Jurkat, Clone E6-1 (cell line): ENCODE measurements around the gene OR56A3. TPM values are rescaled to one million over a fixed set of nuclear protein-coding genes. Genes with fewer than 3 reads are reported as not detected.
"Not testable (repeated sequence)": the region's sequence is repeated elsewhere in the genome, so short reads cannot be mapped to it uniquely, and the experiment has no call there.

Experiments used
- DNase-seq: peaks from one replicate; pipeline ENCODE4 v3.0.0-alpha.2; 2011; ENCODE audit warnings: low read depth, low spot score
- H3K4me3 ChIP-seq: 2 replicates; pipeline ENCODE4 v1.5.1; 2011; ENCODE audit warnings: mild to moderate bottlenecking, low read length, control low read depth, moderate library complexity
- polyA plus RNA-seq: library from polyadenylated mRNA; unstranded; fragments of >200 nt; gene quantifications from one replicate; pipeline ENCODE4 v1.2.1, GENCODE V29; 2012; ENCODE audit warnings: missing spikeins; ENCODE audit not compliant: insufficient read length, insufficient read depth

The OR56A3 gene, protein sequence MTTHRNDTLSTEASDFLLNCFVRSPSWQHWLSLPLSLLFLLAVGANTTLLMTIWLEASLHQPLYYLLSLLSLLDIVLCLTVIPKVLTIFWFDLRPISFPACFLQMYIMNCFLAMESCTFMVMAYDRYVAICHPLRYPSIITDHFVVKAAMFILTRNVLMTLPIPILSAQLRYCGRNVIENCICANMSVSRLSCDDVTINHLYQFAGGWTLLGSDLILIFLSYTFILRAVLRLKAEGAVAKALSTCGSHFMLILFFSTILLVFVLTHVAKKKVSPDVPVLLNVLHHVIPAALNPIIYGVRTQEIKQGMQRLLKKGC
- polyA plus RNA-seq: not detected

DNA sequence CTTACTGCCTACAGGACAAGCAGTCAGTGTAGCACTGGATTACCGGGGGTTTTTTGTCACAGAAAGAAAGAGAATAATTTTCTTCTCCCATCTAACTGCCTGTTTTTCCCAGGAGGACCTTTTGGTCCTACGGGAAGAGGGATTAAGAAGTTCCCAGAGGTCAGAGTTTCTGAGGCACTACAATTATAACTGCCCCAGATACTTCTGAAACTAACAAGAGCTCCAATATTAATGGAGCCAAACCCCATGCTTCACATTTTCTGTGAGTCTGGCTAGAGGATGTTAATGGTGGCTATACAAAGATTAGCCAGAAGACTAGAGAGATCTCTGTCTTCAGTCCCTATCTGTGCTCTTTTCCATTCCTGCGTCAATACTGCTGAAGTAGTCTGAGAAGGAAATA, at the start of gene OR56A3:
TSS of gene OR56A3 (plus strand) at position 301 of the 400 bp plus-strand sequence. CDS start 5,096 bp downstream, outside the sequence.
- H3K4me3 ChIP-seq: no peak within 1 kb of the TSS
- DNase-seq: no peak

- DNase-seq: no peak
- no peak within 1 kb of the TSS for H3K4me3 ChIP-seq
Observed at GRCh38 chr11:5892908-5893307, 49.1 kb upstream of the OR56A3 start, which contains the start of gene OR52E5. OR52E5 (plus strand) TSS chr11:5893208; CDS start chr11:5900777, 7,569 bp downstream.

GRCh38 chr11:5899534-5899933, 42.5 kb upstream of the OR56A3 start:
- H3K4me3 ChIP-seq: no peak overlapping the region
- DNase-seq: no peak

- DNase-seq: no peak
- no peak overlapping the region for H3K4me3 ChIP-seq
Observed at GRCh38 chr11:5910540-5910939, 31.5 kb upstream of the OR56A3 start.

- DNase-seq: no peak
- no peak overlapping the region for H3K4me3 ChIP-seq
Observed at GRCh38 chr11:5922749-5923426, 19.2 kb upstream of the OR56A3 start.

GRCh38 chr11:5923427-5923776, 18.6 kb upstream of the OR56A3 start:
- no peak overlapping the region for H3K4me3 ChIP-seq
- DNase-seq: no peak

- DNase-seq: no peak
- no peak overlapping the region for H3K4me3 ChIP-seq
Observed at GRCh38 chr11:5923794-5924193, 18.3 kb upstream of the OR56A3 start.

DNA sequence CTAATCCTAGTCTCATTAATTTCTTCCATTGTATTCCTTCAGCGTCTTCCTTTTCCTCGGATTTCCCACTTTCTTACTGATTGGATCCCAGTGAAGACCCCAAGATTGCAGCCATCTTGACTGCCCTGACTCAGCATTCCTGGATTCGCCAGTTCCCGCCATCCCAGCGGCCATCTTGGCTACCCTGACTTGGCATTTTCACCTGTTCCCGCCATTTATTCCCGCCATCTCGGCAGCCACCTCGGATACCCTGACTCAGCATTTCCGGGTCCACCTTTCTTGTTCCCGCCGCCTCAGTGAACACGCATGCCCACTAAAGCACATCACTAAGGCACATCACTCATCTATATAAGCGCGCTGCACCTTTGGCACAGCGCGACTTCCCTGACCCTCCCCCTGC, 13.8 kb upstream of the OR56A3 start:
- DNase-seq: no peak

DNA sequence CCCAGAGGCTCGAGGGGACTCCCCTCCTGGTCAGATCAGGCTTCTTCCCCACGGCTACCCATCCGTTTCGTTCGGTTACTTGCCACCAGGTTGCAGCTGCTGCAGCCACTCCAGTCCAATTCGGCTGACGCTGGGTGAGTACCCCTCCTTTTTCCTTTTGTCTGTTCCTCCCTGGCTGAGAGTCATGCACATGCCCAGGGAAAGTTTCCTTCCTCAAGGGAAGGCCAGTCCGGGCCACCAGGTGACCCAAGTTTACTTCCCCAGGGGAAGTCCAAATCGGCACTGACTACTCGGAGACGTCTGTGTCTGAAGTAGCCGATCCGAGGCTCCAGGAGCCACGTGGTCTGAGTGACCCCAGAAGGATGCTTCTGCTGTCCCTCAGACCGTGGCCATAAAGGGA, 13.2 kb upstream of the OR56A3 start:
- no peak overlapping the region for H3K4me3 ChIP-seq
- no peak for DNase-seq

More for the DNA sequence above, 13.8 kb upstream of the OR56A3 start:
- H3K4me3 ChIP-seq: no peak overlapping the region

DNA sequence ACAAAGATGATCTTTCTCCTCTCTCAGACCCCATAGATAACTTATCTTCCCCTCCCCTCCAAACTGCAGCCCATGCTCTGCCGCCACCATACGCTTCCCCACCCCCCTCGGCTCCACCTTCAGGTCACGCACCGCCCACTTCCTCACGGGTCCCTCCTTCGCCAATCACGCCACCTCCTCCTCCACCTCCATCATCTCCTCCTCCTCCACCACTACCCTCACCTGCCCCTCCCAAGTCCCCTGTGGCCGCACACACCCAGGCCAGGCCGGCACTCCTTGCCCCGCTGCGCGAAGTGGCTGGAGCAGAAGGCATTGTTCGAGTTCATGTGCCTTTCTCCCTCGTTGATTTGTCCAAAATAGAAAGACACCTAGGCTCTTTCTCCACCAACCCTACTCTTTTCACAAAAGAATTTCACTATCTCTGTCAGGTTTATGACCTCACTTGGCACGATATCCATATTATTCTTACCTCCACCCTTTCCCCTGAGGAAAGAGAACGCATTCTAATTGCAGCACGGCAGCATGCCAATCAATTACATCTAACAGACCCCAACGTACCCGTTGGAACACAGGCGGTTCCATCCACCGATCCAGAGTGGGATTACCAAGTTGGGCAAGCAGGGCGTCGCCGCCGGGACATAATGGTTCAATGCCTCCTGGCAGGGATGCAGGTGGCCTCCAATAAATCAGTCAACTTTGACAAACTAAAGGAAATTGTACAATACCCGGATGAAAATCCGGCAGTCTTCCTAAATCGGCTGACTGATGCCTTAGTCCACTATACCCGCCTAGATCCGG, 12.3 kb upstream of the OR56A3 start:
- DNase-seq: no peak
- no peak overlapping the region for H3K4me3 ChIP-seq

DNA sequence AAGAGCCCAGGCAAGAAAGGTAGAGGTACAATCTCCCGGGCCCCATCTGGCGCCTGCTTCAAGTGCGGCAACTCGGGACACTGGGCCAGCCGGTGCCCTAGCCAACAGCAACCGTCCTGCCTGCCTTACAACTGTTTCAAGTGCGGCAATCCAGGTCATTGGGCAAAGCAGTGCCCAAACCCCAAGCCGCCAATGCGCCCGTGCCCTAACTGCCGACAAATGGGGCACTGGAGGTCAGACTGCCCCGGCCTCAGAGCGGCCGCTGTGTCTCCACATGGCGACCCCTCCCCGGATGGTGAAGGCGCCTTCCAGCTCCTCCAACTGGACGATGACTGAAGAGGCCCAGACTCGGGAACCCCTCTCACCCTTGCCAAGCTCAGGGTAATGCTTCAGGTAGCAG, 11.4 kb upstream of the OR56A3 start:
- DNase-seq: no peak
- no peak overlapping the region for H3K4me3 ChIP-seq

DNA sequence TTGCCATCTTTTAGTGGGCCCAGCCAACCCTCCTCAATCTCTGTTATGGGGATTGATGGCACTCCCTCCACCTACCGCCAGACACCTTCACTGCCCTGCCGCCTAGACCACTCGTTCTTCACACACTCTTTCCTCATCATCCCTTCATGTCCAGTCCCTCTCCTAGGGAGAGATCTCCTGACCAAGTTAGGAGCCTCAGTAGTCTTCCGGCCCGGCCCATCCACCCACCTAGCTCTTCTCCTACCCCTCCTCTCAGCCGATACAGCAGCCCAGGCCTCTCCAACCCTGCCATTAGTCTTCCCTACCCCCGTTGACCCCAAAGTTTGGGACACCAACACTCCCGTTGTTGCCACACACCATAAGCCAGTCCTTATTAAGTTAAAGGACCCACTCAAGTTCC, 11.0 kb upstream of the OR56A3 start:
- no peak for DNase-seq
- no peak overlapping the region for H3K4me3 ChIP-seq

GRCh38 chr11:5932671-5933070, 9.4 kb upstream of the OR56A3 start:
- no peak for DNase-seq
- no peak overlapping the region for H3K4me3 ChIP-seq

DNA sequence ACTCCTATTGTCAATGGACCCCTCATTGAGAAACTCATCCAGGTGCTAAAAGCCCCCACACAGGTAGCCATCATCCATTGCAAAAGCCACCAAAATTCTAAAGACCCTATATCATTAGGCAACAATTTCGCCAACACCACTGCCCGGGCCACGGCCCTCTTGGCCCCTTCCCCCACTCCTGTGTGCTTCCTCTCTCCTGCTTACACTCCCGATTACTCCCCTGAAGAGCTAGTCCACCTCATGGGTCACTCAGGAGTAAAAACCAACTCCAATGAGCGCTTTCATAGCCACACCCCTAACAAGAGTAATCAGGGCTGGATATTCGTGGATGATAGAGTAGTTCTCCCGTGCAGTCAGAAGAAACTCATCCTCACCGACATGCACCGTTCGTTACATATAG, 8.9 kb upstream of the OR56A3 start:
- H3K4me3 ChIP-seq: no peak overlapping the region
- DNase-seq: no peak

DNA sequence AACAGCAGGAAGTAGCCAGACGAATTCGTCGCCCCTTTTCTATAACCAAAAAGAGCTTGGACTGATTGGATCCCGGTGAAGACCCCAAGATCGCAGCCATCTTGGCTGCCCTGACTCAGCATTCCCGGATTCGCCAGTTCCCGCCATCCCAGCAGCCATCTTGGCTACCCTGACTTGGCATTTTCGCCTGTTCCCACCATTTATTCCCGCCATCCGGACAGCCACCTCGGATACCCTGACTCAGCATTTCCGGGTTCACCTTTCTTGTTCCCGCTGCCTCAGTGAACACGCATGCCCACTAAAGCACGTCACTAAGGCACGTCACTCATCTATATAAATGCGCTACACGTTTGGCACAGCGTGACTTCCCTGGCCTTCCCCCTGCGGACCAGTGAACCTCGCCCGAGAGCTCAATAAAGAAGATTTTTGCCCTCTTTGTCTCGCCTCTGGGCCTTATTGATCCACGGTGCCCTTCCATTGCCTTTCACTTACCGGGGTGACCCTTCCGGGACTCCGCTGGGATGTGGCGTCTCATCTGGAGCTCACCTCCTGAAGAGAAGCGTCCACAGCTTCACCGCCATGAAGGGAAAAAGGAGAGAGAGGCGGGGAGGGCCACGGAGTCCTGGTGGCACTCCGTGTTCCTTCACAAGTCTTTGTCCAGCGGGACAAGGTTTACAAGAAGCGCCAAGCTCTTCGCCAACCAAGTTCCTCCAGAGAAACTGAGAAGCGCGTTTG, 4.0 kb upstream of the OR56A3 start:
- DNase-seq: no peak
- H3K4me3 ChIP-seq: no peak overlapping the region

DNA sequence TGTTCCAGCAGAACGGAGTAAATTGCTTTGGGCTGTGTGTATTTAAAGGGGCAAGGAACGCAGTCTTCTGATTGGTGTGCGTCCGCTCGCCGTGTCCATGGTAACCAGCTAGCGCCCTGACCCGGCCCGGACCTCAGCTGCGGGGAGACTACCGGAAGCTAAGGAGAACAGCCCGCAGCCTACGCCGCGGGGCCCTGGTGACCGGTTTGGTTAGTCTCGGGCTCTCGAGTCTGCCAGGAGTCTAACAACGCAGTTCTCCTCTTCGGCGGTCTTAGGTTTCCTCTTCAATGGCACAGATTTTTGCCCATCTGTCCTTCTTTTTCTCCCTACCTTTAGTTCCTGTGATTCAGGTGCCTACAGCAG, 3.5 kb upstream of the OR56A3 start:
- H3K4me3 ChIP-seq: no peak overlapping the region
- no peak for DNase-seq

DNA sequence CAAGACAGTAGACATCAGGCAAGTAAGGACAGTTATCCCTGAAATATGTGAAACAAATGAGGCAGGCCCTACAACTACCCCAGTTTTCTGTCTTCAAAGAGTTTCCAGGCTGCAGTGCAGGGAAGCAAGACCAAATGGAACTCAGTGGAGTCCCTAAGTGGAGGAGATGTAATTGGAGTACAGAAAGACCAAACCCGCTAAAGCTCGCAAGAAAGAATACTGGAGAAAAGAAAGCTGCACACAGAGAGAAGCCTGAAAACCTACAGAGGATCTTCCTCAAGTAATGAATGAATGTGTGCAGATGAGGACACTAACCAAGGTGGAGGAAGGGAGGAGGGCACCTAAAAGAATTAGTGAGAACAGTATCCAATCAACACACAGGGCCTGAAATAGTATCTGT, 1.3 kb upstream of the OR56A3 start:
- DNase-seq: no peak
- H3K4me3 ChIP-seq: no peak overlapping the region

GRCh38 chr11:5955586-5955985, 13.5 kb downstream of the OR56A3 start:
- H3K4me3 ChIP-seq: no peak overlapping the region
- no peak for DNase-seq

DNA sequence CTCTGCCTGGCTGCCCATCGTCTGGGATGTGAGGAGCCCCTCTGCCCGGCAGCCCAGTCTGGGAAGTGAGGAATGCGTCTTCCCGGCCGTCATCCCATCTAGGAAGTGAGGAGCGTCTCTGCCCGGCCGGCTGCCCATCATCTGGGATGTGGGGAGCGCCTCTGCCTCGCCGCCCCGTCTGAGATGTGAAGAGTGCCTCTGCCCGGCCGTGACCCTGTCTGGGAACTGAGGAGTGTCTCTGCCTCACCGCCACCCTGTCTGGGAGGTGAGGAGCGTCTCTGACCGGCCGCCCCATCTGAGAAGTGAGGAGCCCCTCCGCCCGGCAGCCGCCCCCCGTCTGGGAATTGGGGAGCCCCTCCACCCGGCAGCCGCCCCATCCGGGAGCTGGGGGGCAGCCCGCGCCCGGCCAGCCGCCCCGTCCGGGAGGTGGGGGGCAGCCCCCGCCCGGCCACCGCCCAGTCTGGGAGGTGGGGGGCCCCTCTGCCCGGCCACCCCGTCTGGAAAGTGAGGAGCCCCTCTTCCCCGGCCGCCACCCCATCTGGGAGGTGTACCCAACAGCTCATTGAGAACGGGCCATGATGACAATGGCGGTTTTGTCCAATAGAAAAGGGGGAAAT, 18.8 kb downstream of the OR56A3 start:
- H3K4me3 ChIP-seq, DNase-seq: not testable (repeated sequence)
